HepG2 (cell line): ENCODE data around the gene SLC4A2. TPM values are rescaled to one million over a fixed set of nuclear protein-coding genes. Genes with fewer than 3 reads are reported as not detected.

Experiments
- DPF2 ChIP-seq: sonication (generic); formaldehyde crosslinking; IDR thresholded peaks from 2 replicates; pipeline ENCODE4 v1.4.0; 2020; ENCODE audit warnings: mild to moderate bottlenecking, low read depth, missing genetic modification reagents, borderline replicate concordance
- FOSL2 ChIP-seq: sonication (generic); formaldehyde crosslinking; IDR thresholded peaks from 2 replicates; pipeline ENCODE4 v1.4.0; 2020; ENCODE audit warnings: missing genetic modification reagents
- HES4 ChIP-seq: sonication (generic); formaldehyde crosslinking; IDR thresholded peaks from 2 replicates; pipeline ENCODE4 v1.9.0; 2021; ENCODE audit warnings: mild to moderate bottlenecking, missing genetic modification reagents, borderline replicate concordance
- HOXA3 ChIP-seq: sonication (generic); formaldehyde crosslinking; IDR thresholded peaks from 2 replicates; pipeline ENCODE4 v1.5.0; 2020; ENCODE audit warnings: missing genetic modification reagents
- ISX ChIP-seq: sonication (generic); formaldehyde crosslinking; conservative IDR thresholded peaks from 2 replicates; pipeline ENCODE4 v1.5.0; 2020; ENCODE audit warnings: missing genetic modification reagents
- KAT7 ChIP-seq: IDR thresholded peaks from 2 replicates; pipeline ENCODE4 v1.6.1; 2018; ENCODE audit warnings: borderline replicate concordance, missing compliant biosample characterization
- SAFB2 ChIP-seq: sonication (generic); formaldehyde crosslinking; IDR thresholded peaks from 2 replicates; pipeline ENCODE4 v1.5.1; 2020; ENCODE audit warnings: missing genetic modification reagents, low read depth, mild to moderate bottlenecking, borderline replicate concordance
- TAF15 ChIP-seq: fragments of 200-400 bp; formaldehyde crosslinking; IDR thresholded peaks from one replicate; pipeline ENCODE4 v1.6.1; 2018; ENCODE audit warnings: mild to moderate bottlenecking, low read depth, low read length; ENCODE audit not compliant: poor library complexity, severe bottlenecking
- TBX3 ChIP-seq: fragments of 450-650 bp; IDR thresholded peaks from 2 replicates; pipeline ENCODE4 v1.6.1; 2017; ENCODE audit warnings: antibody characterized with exemption, mild to moderate bottlenecking, inconsistent platforms, borderline replicate concordance
- ZC3H4 ChIP-seq: sonication (generic); formaldehyde crosslinking; IDR thresholded peaks from 2 replicates; pipeline ENCODE4 v1.4.0; 2020; ENCODE audit warnings: missing genetic modification reagents, borderline replicate concordance
- ZNF230 ChIP-seq: sonication (generic); formaldehyde crosslinking; IDR thresholded peaks from 2 replicates; pipeline ENCODE4 v1.4.0; 2020; ENCODE audit warnings: mild to moderate bottlenecking, missing genetic modification reagents
- ZNF33B ChIP-seq: sonication (generic); formaldehyde crosslinking; IDR thresholded peaks from 2 replicates; pipeline ENCODE4 v1.5.1; 2020; ENCODE audit warnings: mild to moderate bottlenecking, missing genetic modification reagents
- ZNF749 ChIP-seq: sonication (generic); formaldehyde crosslinking; IDR thresholded peaks from 2 replicates; pipeline ENCODE4 v1.8.0; 2022; ENCODE audit warnings: mild to moderate bottlenecking, missing genetic modification reagents, moderate library complexity, borderline replicate concordance
- ZNF75D ChIP-seq: sonication (generic); formaldehyde crosslinking; IDR thresholded peaks from 2 replicates; pipeline ENCODE4 v1.8.1; 2023; ENCODE audit warnings: missing genetic modification reagents, mild to moderate bottlenecking, borderline replicate concordance
- polyA plus RNA-seq, 8 experiments: library from polyadenylated mRNA; depleted of rRNA in 3 of 8; stranded (reverse) in 7 of 8; unstranded in 1 of 8; fragments of >200 nt; fragmentation: Illumina TruSeq in 4 of 8; extraction: Trizol in 4 of 8; gene quantifications; 2 replicates each; pipeline versions ENCODE4 v1.2.1 to v1.2.3, GENCODE V29; 2011 to 2016; ENCODE audit warnings: low read depth in 4 of 8, missing spikeins in 1 of 8, mixed read lengths in 1 of 8; ENCODE audit not compliant: insufficient read depth in 1 of 8
- total RNA-seq, 5 experiments: library from RNA; depleted of rRNA; stranded (reverse); fragments of >200 nt; fragmentation: Illumina TruSeq; extraction: Trizol; gene quantifications; 2 replicates each; pipeline ENCODE4 v1.2.3, GENCODE V29; 2016; ENCODE audit warnings: low read depth in 1 of 5
- TF ChIP-seq, protein P1 (sequence below): sonication (generic); formaldehyde crosslinking; IDR thresholded peaks from 2 replicates; pipeline ENCODE4 v1.4.0; 2020; ENCODE audit warnings: missing genetic modification reagents
- TF ChIP-seq, protein P2 (sequence below): sonication (generic); formaldehyde crosslinking; IDR thresholded peaks from 2 replicates; pipeline ENCODE4 v1.5.1; 2020; ENCODE audit warnings: mild to moderate bottlenecking, missing genetic modification reagents, borderline replicate concordance
- TF ChIP-seq, protein P3 (sequence below): sonication (generic); formaldehyde crosslinking; IDR thresholded peaks from 2 replicates; pipeline ENCODE4 v1.4.0; 2020; ENCODE audit warnings: mild to moderate bottlenecking, missing genetic modification reagents, borderline replicate concordance
- TF ChIP-seq, protein P4 (sequence below): sonication (generic); formaldehyde crosslinking; IDR thresholded peaks from 2 replicates; pipeline ENCODE4 v1.4.0; 2020; ENCODE audit warnings: mild to moderate bottlenecking, missing genetic modification reagents

The SLC4A2 gene
- total and polyA plus RNA-seq, 2 of the 13 experiments (the other 11 are each of a cell fraction or from before 2014, with no cell fraction given): 51.9 to 73.4 TPM

DNA sequence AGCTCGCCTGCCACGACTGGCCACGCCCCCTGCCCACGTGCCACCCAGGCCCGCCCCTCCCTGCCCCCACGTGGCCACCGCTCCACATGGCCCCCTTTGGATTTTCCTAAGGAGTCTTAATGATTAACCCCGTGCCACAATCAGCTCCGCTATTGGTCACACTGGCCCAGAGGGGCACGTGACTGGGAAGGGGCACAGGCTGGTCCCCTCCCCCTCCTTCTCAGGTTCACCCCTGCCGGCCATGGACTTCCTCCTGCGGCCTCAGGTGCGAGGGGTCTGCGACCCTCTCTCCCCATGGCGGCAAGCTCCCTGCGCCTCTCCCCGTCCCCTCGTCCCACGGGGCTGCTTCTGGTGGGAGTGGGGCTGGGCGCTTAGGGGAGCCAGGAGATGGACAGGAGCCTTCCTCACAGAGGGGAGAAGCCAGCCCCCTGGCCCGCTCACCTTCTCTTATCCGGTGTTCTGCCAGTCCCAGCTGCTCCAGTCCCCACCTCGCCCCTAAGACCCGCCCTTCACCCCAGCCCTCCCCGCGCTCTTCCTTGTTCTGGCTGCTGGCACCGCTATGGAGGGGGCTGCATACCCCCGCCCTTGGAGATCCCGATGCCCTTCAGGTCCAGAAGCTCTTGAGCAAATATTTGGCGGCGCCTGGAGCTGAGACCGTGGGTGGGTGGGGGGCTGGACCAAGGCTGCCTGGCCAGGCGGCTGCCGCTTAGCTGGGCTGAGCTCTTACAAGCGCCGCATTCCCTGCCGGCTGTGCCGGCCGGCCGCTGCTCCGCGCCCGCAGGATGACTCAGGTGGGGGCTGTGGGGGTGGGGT lies 3.2 kb downstream of the SLC4A2 start (continued):
- TF ChIP-seq ZNF75D (no peak), HOXA3 (CRISPR knock-in tag) (peak; percentile 42; the same call in 1 of the 2 replicates), TBX3 (no peak; the same call in 1 of the 2 replicates), ZC3H4 (CRISPR knock-in tag) (no peak), DPF2 (CRISPR knock-in tag) (peak; percentile 40; the same call in 1 of the 2 replicates), SAFB2 (CRISPR knock-in tag) (0 out of 2 replicates have a peak, but pooled peaks have one; percentile 34), KAT7 (CRISPR knock-in tag) (no peak), TAF15 (no peak), HES4 (CRISPR knock-in tag) (peak; percentile 76), ZNF33B (CRISPR knock-in tag) (no peak), ISX (CRISPR knock-in tag) (no peak), ZNF749 (no peak), FOSL2 (CRISPR knock-in tag) (peak; percentile 30; the same call in 1 of the 2 replicates), ZNF230 (peak; percentile 73)
- TF ChIP-seq, protein P1, sequence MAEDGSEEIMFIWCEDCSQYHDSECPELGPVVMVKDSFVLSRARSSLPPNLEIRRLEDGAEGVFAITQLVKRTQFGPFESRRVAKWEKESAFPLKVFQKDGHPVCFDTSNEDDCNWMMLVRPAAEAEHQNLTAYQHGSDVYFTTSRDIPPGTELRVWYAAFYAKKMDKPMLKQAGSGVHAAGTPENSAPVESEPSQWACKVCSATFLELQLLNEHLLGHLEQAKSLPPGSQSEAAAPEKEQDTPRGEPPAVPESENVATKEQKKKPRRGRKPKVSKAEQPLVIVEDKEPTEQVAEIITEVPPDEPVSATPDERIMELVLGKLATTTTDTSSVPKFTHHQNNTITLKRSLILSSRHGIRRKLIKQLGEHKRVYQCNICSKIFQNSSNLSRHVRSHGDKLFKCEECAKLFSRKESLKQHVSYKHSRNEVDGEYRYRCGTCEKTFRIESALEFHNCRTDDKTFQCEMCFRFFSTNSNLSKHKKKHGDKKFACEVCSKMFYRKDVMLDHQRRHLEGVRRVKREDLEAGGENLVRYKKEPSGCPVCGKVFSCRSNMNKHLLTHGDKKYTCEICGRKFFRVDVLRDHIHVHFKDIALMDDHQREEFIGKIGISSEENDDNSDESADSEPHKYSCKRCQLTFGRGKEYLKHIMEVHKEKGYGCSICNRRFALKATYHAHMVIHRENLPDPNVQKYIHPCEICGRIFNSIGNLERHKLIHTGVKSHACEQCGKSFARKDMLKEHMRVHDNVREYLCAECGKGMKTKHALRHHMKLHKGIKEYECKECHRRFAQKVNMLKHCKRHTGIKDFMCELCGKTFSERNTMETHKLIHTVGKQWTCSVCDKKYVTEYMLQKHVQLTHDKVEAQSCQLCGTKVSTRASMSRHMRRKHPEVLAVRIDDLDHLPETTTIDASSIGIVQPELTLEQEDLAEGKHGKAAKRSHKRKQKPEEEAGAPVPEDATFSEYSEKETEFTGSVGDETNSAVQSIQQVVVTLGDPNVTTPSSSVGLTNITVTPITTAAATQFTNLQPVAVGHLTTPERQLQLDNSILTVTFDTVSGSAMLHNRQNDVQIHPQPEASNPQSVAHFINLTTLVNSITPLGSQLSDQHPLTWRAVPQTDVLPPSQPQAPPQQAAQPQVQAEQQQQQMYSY (CRISPR knock-in tag): 0 out of 2 replicates have a peak, but pooled peaks have one; percentile 42
- TF ChIP-seq, protein P2, sequence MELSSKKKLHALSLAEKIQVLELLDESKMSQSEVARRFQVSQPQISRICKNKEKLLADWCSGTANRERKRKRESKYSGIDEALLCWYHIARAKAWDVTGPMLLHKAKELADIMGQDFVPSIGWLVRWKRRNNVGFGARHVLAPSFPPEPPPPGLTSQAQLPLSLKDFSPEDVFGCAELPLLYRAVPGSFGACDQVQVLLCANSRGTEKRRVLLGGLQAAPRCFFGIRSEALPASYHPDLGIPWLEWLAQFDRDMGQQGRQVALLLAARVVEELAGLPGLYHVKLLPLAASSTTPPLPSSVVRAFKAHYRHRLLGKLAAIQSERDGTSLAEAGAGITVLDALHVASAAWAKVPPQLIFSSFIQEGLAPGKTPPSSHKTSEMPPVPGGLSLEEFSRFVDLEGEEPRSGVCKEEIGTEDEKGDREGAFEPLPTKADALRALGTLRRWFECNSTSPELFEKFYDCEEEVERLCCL: no peak
- TF ChIP-seq, protein P3, sequence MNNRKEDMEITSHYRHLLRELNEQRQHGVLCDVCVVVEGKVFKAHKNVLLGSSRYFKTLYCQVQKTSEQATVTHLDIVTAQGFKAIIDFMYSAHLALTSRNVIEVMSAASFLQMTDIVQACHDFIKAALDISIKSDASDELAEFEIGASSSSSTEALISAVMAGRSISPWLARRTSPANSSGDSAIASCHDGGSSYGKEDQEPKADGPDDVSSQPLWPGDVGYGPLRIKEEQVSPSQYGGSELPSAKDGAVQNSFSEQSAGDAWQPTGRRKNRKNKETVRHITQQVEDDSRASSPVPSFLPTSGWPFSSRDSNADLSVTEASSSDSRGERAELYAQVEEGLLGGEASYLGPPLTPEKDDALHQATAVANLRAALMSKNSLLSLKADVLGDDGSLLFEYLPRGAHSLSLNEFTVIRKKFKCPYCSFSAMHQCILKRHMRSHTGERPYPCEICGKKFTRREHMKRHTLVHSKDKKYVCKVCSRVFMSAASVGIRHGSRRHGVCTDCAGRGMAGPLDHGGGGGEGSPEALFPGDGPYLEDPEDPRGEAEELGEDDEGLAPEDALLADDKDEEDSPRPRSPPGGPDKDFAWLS: no peak
- TF ChIP-seq, protein P4, sequence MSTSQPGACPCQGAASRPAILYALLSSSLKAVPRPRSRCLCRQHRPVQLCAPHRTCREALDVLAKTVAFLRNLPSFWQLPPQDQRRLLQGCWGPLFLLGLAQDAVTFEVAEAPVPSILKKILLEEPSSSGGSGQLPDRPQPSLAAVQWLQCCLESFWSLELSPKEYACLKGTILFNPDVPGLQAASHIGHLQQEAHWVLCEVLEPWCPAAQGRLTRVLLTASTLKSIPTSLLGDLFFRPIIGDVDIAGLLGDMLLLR (CRISPR knock-in tag): no peak; the same call in 1 of the 2 replicates
